ENCODE data around the gene OR52E8. TPM values are rescaled to one million over a fixed set of nuclear protein-coding genes. Genes with fewer than 3 reads are reported as not detected.

OR52E8 gene
- total and polyA plus RNA-seq, 7 donors: not detected

DNA sequence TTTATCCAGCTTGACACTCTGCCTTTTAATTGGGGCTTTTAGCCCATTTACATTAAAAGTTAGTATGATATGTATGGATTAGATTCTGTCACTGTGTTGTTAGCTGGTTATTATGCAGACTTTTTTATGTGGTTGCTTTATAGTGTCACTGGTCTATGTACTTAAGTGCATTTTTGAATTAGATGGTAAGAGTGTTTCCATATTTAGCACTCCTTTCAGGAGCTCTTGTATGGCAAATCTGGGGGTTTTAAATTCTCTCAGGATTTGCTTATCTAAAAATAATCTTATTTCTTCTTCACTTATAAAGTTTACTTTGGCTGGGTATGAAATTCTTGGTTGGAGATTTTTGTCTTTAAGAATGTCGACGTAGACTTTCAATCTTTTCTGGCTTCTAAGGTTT, 19.8 kb downstream of the OR52E8 start:
- Histone ChIP-seq H3K27me3 (no peaks in the 10 kb centered on the region), H3K36me3 (no peaks in the 10 kb centered on the region), H3K4me3 (no peak overlapping the region), H3K4me1 (no peaks in the 10 kb centered on the region), H3K9me3 (no peaks in the 10 kb centered on the region), H3K27ac (no peak overlapping the region)
- DNase-seq: no peak
- TF ChIP-seq POLR2AphosphoS5 (IDR thresholded peaks at IDR 0.05) (no peak), POLR2A (IDR thresholded peaks at IDR 0.05) (no peak), EP300 (IDR thresholded peaks at IDR 0.05) (no peak)
- TF ChIP-seq, protein P1, sequence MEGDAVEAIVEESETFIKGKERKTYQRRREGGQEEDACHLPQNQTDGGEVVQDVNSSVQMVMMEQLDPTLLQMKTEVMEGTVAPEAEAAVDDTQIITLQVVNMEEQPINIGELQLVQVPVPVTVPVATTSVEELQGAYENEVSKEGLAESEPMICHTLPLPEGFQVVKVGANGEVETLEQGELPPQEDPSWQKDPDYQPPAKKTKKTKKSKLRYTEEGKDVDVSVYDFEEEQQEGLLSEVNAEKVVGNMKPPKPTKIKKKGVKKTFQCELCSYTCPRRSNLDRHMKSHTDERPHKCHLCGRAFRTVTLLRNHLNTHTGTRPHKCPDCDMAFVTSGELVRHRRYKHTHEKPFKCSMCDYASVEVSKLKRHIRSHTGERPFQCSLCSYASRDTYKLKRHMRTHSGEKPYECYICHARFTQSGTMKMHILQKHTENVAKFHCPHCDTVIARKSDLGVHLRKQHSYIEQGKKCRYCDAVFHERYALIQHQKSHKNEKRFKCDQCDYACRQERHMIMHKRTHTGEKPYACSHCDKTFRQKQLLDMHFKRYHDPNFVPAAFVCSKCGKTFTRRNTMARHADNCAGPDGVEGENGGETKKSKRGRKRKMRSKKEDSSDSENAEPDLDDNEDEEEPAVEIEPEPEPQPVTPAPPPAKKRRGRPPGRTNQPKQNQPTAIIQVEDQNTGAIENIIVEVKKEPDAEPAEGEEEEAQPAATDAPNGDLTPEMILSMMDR (IDR thresholded peaks at IDR 0.05): no peak
- WGBS, 2 donors: 91 to 93% methylated on average over 2 of the region's 2 CpGs
- intact Hi-C loops (cut with DNase I): no loop called here

DNA sequence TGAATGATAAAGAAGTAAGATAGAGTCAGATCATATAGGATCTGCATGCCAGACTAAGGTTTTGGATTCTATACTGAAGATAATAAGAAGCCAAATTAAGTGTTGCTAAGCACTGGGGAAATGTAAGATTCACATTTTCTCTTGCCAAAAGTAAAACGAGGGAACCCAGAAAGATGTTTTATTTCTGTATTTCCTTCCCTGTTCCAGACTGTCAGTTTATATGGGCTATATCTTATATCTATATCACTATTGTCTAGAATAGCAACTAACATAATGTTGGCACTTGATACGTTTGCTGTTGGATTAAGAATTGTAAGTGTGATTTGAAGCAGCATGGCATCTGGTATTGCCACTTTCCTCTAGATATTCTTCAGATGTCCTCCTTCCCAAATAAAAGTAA, 24.0 kb downstream of the OR52E8 start:
- no peaks in the 10 kb centered on the region for H3K27me3 ChIP-seq
- no peak for DNase-seq
- H3K27ac ChIP-seq: no peak overlapping the region
- intact Hi-C loops (cut with DNase I): no loop called here
- TF ChIP-seq POLR2AphosphoS5 (IDR thresholded peaks at IDR 0.05) (no peak), EP300 (IDR thresholded peaks at IDR 0.05) (no peak), POLR2A (IDR thresholded peaks at IDR 0.05) (no peak)
- TF ChIP-seq, protein P1 (IDR thresholded peaks at IDR 0.05): no peak
- H3K36me3 ChIP-seq: no peaks in the 10 kb centered on the region
- H3K4me3 ChIP-seq: no peak overlapping the region
- H3K9me3 ChIP-seq: no peaks in the 10 kb centered on the region
- no peaks in the 10 kb centered on the region for H3K4me1 ChIP-seq
- 46 to 63% methylated on average over 2 of the region's 2 CpGs for WGBS, 2 donors

- no peaks in the 10 kb centered on the region for H3K36me3 ChIP-seq
- H3K27me3 ChIP-seq: no peaks in the 10 kb centered on the region
- H3K9me3 ChIP-seq: no peaks in the 10 kb centered on the region
- no peak overlapping the region for H3K4me3 ChIP-seq
- WGBS, 2 donors: 82 to 83% methylated on average over 6 of the region's 6 CpGs
- no peak overlapping the region for H3K27ac ChIP-seq
- intact Hi-C loops (cut with DNase I): no loop called here
- TF ChIP-seq, protein P1 (IDR thresholded peaks at IDR 0.05): no peak
- TF ChIP-seq POLR2AphosphoS5 (IDR thresholded peaks at IDR 0.05) (no peak), EP300 (IDR thresholded peaks at IDR 0.05) (no peak), POLR2A (IDR thresholded peaks at IDR 0.05) (no peak)
- no peaks in the 10 kb centered on the region for H3K4me1 ChIP-seq
- DNase-seq: no peak
These were observed 26.2 kb downstream of the OR52E8 start for GRCh38 chr11:5831196-5831829.

DNA sequence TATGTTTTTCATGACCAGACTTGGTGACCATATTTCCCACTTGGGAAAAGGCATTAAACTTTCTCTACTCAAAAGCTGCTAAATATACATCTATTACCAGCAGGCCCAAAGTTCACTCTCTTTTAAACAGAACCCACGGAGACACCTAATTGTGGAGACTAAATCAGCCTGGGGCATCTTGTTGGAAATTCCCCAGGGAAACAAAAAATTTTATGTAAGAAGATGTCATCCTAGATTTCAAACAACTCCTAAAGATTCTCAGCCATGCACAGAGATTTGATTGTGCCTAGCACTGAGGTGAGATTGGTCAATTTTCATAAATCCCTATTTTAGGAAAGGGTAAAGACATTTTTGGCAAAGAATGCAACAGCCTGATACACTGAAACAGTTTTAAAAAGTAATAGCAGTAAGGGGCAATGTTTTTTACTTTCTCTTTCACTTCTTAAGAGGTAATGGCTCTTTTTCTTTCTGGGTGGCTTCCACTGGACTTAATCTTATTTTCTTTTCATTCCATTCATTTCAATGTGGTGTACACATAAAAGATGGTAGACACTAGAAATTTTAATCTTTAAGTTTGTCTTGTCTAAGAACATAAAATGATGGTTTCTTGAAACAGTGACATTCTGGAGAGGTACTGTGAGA, 39.1 kb downstream of the OR52E8 start:
- no peak overlapping the region for H3K27ac ChIP-seq
- H3K27me3 ChIP-seq: no peaks in the 10 kb centered on the region
- no peak for DNase-seq
- WGBS, 2 donors: 22 to 30% methylated on average over 1 of the region's 1 CpG
- no peaks in the 10 kb centered on the region for H3K4me1 ChIP-seq
- intact Hi-C loops (cut with DNase I): no loop called here
- H3K36me3 ChIP-seq: no peaks in the 10 kb centered on the region
- TF ChIP-seq EP300 (IDR thresholded peaks at IDR 0.05) (no peak), POLR2AphosphoS5 (IDR thresholded peaks at IDR 0.05) (no peak), POLR2A (IDR thresholded peaks at IDR 0.05) (no peak)
- TF ChIP-seq, protein P1 (IDR thresholded peaks at IDR 0.05): no peak
- H3K9me3 ChIP-seq: no peaks in the 10 kb centered on the region
- H3K4me3 ChIP-seq: no peak overlapping the region
